ENCODE data around the gene ZNF710. TPM values are rescaled to one million over a fixed set of nuclear protein-coding genes. Genes with fewer than 3 reads are reported as not detected.
A peak's percentile ranks its signal among the peaks of the same experiment; 100 is the strongest.

ZNF710 gene
- total RNA-seq, 4 donors from 2014 or later = 8.9 to 17.2 (median 11.5) TPM

- no peak for DNase-seq
- H3K4me3 ChIP-seq (replicated peaks in 1 of 3) = no peak overlapping the region
- peak overlapping the region; percentile 60 to 81 (median 73) for H3K27ac ChIP-seq
- no peaks in the 10 kb centered on the region for H3K27me3 ChIP-seq
- H3K4me1 ChIP-seq = peaks cover 41 to 44% of the 10 kb centered on the region in 2 donors
- 74 to 79% methylated on average over 5 of the region's 5 CpGs for whole genome bisulfite sequencing, 2 donors
- no peaks in the 10 kb centered on the region for H3K36me3 ChIP-seq
- no peaks in the 10 kb centered on the region for H3K9me3 ChIP-seq
- TF ChIP-seq POLR2A (IDR thresholded peaks at IDR 0.05) = no peak
- TF ChIP-seq CTCF (IDR thresholded peaks at IDR 0.05) = no peak
- intact Hi-C loops (cut with DNase I) = no loop called here
These were observed 36.4 kb downstream of the ZNF710 start for GRCh38 chr15:90037511-90037860.

- Histone ChIP-seq H3K4me3 (replicated peaks in 1 of 3) (no peak overlapping the region), H3K27ac (peak overlapping the region in 1 of 3 donors; percentile 60), H3K27me3 (no peaks in the 10 kb centered on the region), H3K9me3 (no peaks in the 10 kb centered on the region), H3K4me1 (peaks cover 41 to 44% of the 10 kb centered on the region in 2 donors), H3K36me3 (no peaks in the 10 kb centered on the region)
- intact Hi-C loops (cut with DNase I) = no loop called here
- WGBS, 2 donors = 74 to 83% methylated on average over 14 of the region's 14 CpGs
- DNase-seq = no peak
- TF ChIP-seq CTCF (IDR thresholded peaks at IDR 0.05) (no peak), POLR2A (IDR thresholded peaks at IDR 0.05) (no peak)
These were observed 37.0 kb downstream of the ZNF710 start for GRCh38 chr15:90037961-90038631.

GRCh38 chr15:90038632-90039095 is 37.5 kb downstream of the ZNF710 start:
- DNase-seq = no peak
- intact Hi-C loops (cut with DNase I) = no loop called here
- TF ChIP-seq CTCF (IDR thresholded peaks at IDR 0.05) = no peak
- TF ChIP-seq POLR2A (IDR thresholded peaks at IDR 0.05) = no peak
- no peak overlapping the region for H3K4me3 ChIP-seq (replicated peaks in 1 of 3)
- no peaks in the 10 kb centered on the region for H3K36me3 ChIP-seq
- H3K27me3 ChIP-seq = no peaks in the 10 kb centered on the region
- WGBS, 2 donors = 65 to 72% methylated on average over 3 of the region's 3 CpGs
- H3K9me3 ChIP-seq = no peaks in the 10 kb centered on the region
- H3K27ac ChIP-seq = no peak overlapping the region
- H3K4me1 ChIP-seq = peaks cover 41 to 44% of the 10 kb centered on the region in 2 donors

- WGBS, 2 donors = 64 to 69% methylated on average over 2 to 5 of the region's 5 CpGs
- no peak overlapping the region for H3K27ac ChIP-seq
- DNase-seq = peak in 1 of 2 donors; percentile 3
These were observed 38.9 kb downstream of the ZNF710 start for GRCh38 chr15:90039996-90040395.

More at GRCh38 chr15:90039996-90040395, 38.9 kb downstream of the ZNF710 start:
- intact Hi-C loops (cut with DNase I) = no loop called here
- Histone ChIP-seq H3K36me3 (no peaks in the 10 kb centered on the region), H3K4me1 (peaks cover 34 to 40% of the 10 kb centered on the region in 2 donors), H3K9me3 (no peaks in the 10 kb centered on the region), H3K4me3 (replicated peaks in 1 of 3) (no peak overlapping the region), H3K27me3 (no peaks in the 10 kb centered on the region)
- TF ChIP-seq CTCF (IDR thresholded peaks at IDR 0.05) (no peak), POLR2A (IDR thresholded peaks at IDR 0.05) (no peak)
